ENCODE data around the gene TRIM65.

TRIM65 gene

DNA sequence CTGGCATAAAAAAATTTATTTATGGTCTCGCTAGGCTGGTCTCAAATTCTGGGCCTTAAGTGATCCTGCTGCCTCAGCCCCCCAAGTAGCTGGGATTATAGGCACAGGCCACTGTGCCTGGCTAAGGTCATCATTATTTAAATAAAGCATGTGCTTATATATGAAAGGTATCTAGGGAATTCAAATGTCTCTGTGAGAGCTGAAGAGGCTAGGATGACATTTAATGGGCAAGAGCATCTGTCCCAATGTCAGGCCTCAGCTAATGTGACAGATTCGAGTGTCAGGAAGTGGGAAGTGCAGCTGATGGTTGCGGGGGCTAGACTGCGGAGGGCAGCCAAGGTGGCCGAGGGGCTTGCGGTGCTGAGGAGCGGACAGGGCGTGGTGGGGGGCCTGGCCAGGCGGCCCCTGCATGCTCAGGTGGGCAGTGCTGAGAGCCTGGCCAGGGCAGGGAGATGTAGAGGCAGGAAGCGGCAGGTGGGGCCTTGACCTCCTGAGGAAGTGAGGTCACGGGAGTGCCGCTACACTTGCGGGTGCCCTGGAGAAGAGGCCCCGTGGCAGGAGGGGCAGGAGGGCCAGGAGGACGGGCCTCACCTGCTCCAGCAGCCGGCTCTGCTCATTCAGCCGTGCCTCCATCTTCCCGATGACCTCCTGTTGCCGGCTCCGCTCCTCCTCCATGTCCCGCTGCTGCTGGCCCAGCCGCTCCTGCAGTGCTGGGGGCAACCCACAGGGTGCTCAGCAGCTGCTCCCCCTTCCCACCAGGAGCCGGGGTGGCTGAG, 20.6 kb upstream of the TRIM65 start:
- DNase-seq (ENCODE audit: low read depth) = no peak

DNA sequence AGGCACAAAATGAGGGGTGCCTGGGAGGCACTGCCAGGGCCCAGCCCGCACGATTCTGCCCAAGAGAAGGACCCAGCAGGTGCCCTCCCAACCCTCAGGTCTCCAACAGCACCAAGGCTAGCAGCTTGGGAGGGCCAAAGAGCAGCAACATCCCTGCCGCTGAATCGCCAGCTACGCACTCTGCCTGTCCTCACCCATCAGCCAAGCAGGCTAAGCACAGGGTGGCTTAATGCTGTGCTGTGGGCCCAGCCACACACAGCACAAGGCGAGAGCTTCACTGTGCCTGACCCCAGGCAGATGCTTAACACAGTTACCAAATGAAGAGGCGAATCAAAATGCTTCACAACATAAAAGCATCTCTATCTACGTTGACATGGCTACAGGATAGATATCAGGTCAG, 18.5 kb upstream of the TRIM65 start:
- no peak for DNase-seq (ENCODE audit: low read depth)

DNA sequence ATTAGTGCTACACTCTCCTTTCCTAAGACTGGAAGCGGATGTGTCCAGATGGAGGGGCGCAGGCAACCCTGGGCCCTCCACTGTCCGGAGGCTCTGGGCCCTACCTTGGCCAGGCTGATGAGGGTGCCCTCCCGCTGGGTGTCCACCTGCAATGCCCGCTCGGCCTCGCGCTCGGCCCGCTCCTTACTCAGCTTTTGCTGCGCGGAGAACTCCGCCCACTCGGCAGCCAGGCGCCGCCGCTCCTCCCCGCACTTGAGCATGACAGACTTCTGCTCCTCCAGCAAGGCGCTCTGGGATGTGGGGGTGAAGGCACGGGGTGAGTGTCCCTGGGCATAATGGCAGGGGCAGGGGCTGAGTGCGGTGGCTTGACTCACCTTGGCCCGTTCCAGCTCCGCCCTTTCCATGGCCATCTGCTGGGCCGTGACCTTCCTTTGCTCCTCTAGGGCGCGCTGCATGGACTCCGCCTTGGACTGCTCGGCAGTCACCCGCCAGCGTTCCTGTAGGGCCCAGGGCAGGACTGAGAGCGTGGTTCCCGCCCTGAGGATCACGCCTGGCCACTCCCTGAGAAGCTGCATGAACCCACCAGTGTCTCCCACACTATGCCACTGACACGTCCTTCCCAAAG, 18.0 kb upstream of the TRIM65 start:
- DNase-seq (ENCODE audit: low read depth) = no peak

GRCh38 chr17:75913537-75914210, 16.9 kb upstream of the TRIM65 start:
- no peak for DNase-seq (ENCODE audit: low read depth)

- DNase-seq (ENCODE audit: low read depth) = no peak
These were observed 13.9 kb upstream of the TRIM65 start for GRCh38 chr17:75910699-75911098.

DNA sequence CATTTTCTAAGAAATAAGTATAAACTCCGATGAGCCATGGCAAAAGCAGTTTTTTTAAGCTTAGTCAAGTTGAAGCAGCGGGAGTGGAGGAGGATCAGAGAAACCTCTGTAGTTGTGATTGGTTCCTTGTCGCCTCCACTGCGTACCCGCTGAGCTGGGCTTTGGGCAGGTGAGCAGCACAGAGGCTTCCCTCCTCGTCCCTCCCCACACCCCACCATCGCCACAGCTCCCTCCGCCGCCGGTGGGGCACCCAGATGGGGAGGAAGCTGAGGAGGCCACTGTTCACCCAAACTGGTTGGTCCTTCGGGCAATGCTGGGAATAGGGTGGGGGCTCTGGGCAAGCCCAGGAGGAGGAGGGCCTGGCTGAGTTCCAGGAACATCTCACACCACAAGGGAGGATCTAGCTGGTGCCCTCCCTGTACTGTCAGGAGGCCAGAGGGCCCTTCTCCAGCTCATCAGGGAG, 13.1 kb upstream of the TRIM65 start:
- DNase-seq (ENCODE audit: low read depth) = no peak

DNA sequence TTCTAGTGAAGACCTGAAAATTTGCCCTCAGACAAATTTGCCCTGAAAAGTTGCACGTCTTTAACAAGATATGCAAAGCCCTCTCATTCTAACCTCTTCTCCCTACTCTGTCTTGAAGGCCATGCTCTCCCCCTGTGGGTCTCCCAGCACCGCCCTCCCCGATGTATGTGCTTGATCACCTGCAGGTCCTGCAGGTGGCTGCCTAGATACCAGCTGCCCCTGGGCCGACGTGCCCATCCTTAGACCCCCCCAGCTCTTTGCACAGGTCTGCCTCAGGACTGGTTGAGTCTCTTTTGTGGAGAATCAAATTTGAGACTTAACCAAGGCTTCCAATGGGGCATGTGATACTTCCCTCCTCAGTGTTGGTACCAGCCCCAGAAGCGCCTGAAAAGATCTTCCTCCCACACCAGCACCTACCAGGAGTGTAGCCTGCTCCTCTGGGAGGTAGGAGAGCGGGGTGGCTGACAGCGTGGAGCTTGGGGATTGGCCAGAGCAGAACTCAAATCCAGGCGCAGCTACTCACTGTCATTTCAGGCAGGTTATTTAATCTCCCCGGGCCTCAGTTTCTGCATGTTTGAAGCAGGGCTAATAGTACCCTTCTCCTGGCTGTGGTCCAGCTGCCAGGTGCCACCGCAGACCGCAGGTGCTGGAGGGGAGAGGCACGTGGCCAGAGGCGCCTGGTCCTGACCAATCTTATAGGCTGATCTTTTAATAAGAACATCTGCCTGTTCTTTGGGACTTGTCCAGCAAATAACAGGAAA, 12.5 kb upstream of the TRIM65 start:
- DNase-seq (ENCODE audit: low read depth) = no peak

GRCh38 chr17:75908201-75908600, 11.4 kb upstream of the TRIM65 start:
- DNase-seq (ENCODE audit: low read depth) = no peak

- no peak for DNase-seq (ENCODE audit: low read depth)
These were observed 9.6 kb upstream of the TRIM65 start for GRCh38 chr17:75906143-75906884.

GRCh38 chr17:75904749-75905521, 8.2 kb upstream of the TRIM65 start, which contains the start of gene MRPL38:
TSS of gene MRPL38 (minus strand) at chr17:75904884. CDS start at chr17:75904875, 9 bp downstream.
- peak; percentile 86 for DNase-seq (ENCODE audit: low read depth)

- no peak for DNase-seq (ENCODE audit: low read depth)
These were observed 5.7 kb upstream of the TRIM65 start for GRCh38 chr17:75902406-75902805.

DNA sequence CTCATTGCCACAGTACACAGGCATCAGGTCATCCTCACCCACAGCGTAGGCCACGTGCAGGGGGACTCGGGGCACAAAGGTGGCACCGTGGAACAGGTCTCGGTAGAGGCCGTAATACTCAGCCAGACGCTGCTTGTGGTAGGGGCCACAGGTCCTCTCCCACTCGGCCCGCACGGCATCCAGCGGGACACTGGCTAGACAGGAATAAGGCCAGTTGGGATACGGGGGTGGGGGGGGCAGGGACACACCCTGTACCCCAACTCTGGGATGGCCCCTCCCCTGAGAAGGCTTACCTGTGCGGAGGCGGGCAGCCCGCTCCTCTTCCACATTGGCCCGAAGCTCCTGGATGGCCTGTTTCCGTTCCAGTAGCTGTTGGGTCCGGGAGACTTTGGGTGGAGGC, 5.0 kb upstream of the TRIM65 start:
- no peak for DNase-seq (ENCODE audit: low read depth)

DNA sequence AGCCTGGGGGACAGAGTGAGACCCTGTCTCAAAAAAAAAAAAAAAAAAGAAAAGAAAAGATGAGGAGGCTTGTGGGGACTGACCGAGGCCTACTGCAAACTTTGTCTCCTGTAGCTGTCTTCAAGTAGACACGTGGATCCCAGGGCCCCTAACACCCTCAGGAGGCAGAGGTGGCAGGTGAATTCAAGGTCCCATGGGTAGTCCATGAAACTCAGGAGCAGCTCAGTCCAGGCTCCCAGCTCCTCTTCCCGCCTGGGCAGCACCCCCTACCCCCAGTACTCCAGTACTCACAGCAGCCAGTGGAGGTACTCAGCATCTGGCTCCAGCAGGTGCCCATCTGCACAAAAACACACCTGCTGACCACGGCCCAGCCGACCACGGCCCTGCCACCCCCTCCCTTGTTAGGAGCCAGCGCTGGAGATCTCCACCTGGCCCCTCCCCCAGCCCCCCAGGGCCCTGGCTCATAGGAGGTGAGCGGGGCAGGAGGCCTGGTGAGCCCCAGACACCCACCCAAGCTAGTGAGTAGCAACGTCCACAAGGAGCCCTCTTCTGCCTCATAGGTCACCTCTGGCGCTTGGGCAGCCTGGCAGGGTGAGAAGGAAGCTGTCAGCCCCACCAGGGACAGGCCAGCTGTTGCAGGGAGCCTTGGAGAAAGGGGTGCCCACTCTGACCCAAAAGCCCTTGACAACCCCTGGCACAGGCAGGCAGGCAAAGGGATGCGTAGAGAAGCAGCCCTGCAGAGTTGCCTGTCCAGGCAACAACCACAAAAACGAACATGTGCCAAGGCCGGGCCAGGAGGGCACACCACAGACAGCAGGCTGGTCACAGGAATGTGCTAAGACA, 4.2 kb upstream of the TRIM65 start:
- no peak for DNase-seq (ENCODE audit: low read depth)

DNA sequence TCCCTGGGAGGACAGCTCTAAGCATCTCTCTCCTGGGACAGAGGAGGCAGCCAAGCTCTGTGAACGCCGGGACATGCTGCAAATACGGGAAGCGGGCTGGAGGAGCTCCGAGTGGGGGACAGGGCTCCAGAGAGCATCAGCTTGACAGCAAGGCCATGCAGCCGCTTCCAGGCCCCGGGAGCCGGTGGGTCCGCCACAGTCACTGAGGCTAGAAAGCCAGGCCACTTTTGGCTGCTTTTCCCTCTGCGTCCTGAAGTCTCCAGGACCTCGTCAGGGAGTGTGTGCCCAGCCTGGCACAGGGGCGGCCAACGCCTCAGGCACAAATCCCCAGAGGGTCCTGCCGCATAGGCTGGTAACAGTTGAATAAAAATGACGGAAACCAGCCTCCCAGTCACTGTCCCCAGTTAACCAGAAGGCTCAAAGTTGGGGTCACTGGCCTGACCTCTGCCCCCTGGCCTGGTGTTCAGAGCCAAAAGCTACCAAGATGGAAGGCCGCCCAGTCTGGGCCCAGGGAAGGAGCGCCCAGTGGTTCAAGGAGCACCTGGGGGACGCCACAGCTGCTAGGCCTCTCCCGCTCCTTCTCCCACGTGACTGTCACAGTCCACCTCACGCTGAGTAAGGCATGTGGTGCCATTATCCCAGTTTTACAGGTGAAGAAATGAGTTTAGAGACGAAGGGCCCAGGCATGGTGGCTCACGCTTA, 3.2 kb upstream of the TRIM65 start:
- DNase-seq (ENCODE audit: low read depth) = no peak

DNA sequence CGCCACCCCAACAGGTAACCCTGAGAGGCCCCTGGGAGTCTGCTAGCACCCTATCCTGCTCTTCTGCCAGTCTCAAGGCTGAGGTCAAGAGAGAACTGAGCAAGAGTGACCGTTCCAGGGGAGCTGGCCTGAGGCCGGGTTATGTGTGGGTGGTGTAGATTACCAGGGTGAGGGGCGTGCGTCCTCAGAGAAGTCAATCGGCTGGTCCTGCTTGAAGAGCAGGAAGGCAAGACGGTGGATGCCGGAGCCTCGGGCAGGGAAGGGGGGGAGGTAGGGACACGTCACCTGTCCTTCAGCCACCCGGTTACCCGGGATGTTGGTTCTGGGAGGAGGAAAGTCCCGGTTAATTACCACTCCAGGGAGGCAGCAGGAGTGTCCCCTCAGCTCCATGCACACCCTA, 2.6 kb upstream of the TRIM65 start:
- no peak for DNase-seq (ENCODE audit: low read depth)

- no peak for DNase-seq (ENCODE audit: low read depth)
These were observed 2.0 kb upstream of the TRIM65 start for GRCh38 chr17:75898791-75899190.

- no peak for DNase-seq (ENCODE audit: low read depth)
These were observed 1.3 kb upstream of the TRIM65 start for GRCh38 chr17:75898065-75898464.

GRCh38 chr17:75897160-75898019, 639 bp upstream of the TRIM65 start:
- DNase-seq (ENCODE audit: low read depth) = no peak
